Natural killer cell treated with Interleukin-12 subunit alpha and Interleukin-12 subunit beta and Interleukin-15 and Interleukin-18, amount 100 ng/mL, for 72 hours (primary cell): Measurements from ENCODE around the gene SSBP4. TPM values are rescaled to one million over a fixed set of nuclear protein-coding genes. Genes with fewer than 3 reads are reported as not detected.

ENCODE experiments used
- ATAC-seq, 2 donors: fragments of 150-1000 bp; cut with Tn5 transposase in 1 of 2; sonication (Bioruptor Pico), chemical (Tn5 transposase) in 1 of 2; 2 replicates each; pipeline ENCODE4 v1.10.0; 2021
- DNase-seq: peaks from one replicate; pipeline ENCODE4 v3.0.0; 2022; ENCODE audit warnings: low spot score
- H3K27ac Mint-ChIP-seq, 2 donors: 1 replicate in 1 of 2; 2 replicates in 1 of 2; pipeline ENCODE4 v1.8.0; 2022; ENCODE audit warnings: mixed read lengths in 2 of 2, mild to moderate bottlenecking in 1 of 2, moderate library complexity in 1 of 2
- H3K27me3 Mint-ChIP-seq, 2 donors: 1 replicate in 1 of 2; 2 replicates in 1 of 2; pipeline ENCODE4 v1.8.0; 2022; ENCODE audit warnings: mixed read lengths in 2 of 2
- H3K36me3 Mint-ChIP-seq: one replicate; pipeline ENCODE4 v1.8.0; 2022; ENCODE audit warnings: mixed read lengths
- H3K4me1 Mint-ChIP-seq, 2 donors: 1 replicate in 1 of 2; 2 replicates in 1 of 2; pipeline ENCODE4 v1.8.0; 2022; ENCODE audit warnings: low read depth in 2 of 2, mixed read lengths in 2 of 2, mild to moderate bottlenecking in 1 of 2
- H3K4me3 Mint-ChIP-seq: one replicate; pipeline ENCODE4 v1.8.0; 2022; ENCODE audit warnings: mixed read lengths
- H3K9me3 Mint-ChIP-seq: 2 replicates; pipeline ENCODE4 v1.8.0; 2022; ENCODE audit warnings: mixed read lengths
- total RNA-seq, 2 donors: library from RNA; stranded (reverse); gene quantifications; one replicate each; pipeline ENCODE4 v1.2.3, GENCODE V29; 2022

The SSBP4 gene
- total RNA-seq, 2 donors from 2014 or later = 112 to 271 TPM

- peaks cover 60 to 70% of the 10 kb centered on the region in 2 donors for H3K4me1 Mint-ChIP-seq
- peaks cover 19% of the 10 kb centered on the region for H3K36me3 Mint-ChIP-seq
- ATAC-seq = peak; percentile 67 to 72
- peak overlapping the region; percentile 82 for H3K4me3 Mint-ChIP-seq
- H3K27me3 Mint-ChIP-seq = no peaks in the 10 kb centered on the region
- peak overlapping the region; percentile 98 to 99 for H3K27ac Mint-ChIP-seq
- H3K9me3 Mint-ChIP-seq = no peaks in the 10 kb centered on the region
- peak; percentile 75 for DNase-seq
These were observed 55.8 kb downstream of the SSBP4 start for GRCh38 chr19:18475004-18475453.

- DNase-seq (no peak), ATAC-seq (no peak)
- peaks cover 67 to 71% of the 10 kb centered on the region in 2 donors for H3K4me1 Mint-ChIP-seq
- peak overlapping the region; percentile 82 for H3K4me3 Mint-ChIP-seq
- peaks cover 19% of the 10 kb centered on the region for H3K36me3 Mint-ChIP-seq
- H3K27me3 Mint-ChIP-seq = no peaks in the 10 kb centered on the region
- peak overlapping the region; percentile 98 to 99 for H3K27ac Mint-ChIP-seq
- no peaks in the 10 kb centered on the region for H3K9me3 Mint-ChIP-seq
These were observed 56.6 kb downstream of the SSBP4 start for GRCh38 chr19:18475762-18476331.

GRCh38 chr19:18476507-18477041, 57.4 kb downstream of the SSBP4 start:
- ATAC-seq (no peak), DNase-seq (no peak)
- Mint-ChIP-seq H3K27ac (peak overlapping the region; percentile 98 to 99), H3K9me3 (no peaks in the 10 kb centered on the region), H3K27me3 (no peaks in the 10 kb centered on the region), H3K4me3 (peak overlapping the region; percentile 76), H3K4me1 (peaks cover 74 to 79% of the 10 kb centered on the region in 2 donors), H3K36me3 (peaks cover 19% of the 10 kb centered on the region)

- no peaks in the 10 kb centered on the region for H3K27me3 Mint-ChIP-seq
- ATAC-seq (no peak), DNase-seq (no peak)
- no peaks in the 10 kb centered on the region for H3K9me3 Mint-ChIP-seq
- peak overlapping the region; percentile 98 to 99 for H3K27ac Mint-ChIP-seq
- H3K4me3 Mint-ChIP-seq = peak overlapping the region; percentile 76
- peaks cover 79 to 83% of the 10 kb centered on the region in 2 donors for H3K4me1 Mint-ChIP-seq
- peaks cover 19% of the 10 kb centered on the region for H3K36me3 Mint-ChIP-seq
These were observed 58.0 kb downstream of the SSBP4 start for GRCh38 chr19:18477042-18477779.

GRCh38 chr19:18477974-18478373, 58.8 kb downstream of the SSBP4 start:
- ATAC-seq = no peak
- Mint-ChIP-seq H3K4me1 (peaks cover 82 to 84% of the 10 kb centered on the region in 2 donors), H3K36me3 (peaks cover 19% of the 10 kb centered on the region), H3K9me3 (no peaks in the 10 kb centered on the region), H3K4me3 (peak overlapping the region; percentile 76), H3K27me3 (no peaks in the 10 kb centered on the region), H3K27ac (peak overlapping the region; percentile 98 to 99)
- no peak for DNase-seq

GRCh38 chr19:18478545-18479311, 59.5 kb downstream of the SSBP4 start:
- H3K36me3 Mint-ChIP-seq = peaks cover 19% of the 10 kb centered on the region
- ATAC-seq (peak; percentile 93 to 94), DNase-seq (peak; percentile 96)
- H3K27ac Mint-ChIP-seq = peak overlapping the region; percentile 98 to 99
- H3K4me1 Mint-ChIP-seq = peaks cover 87% of the 10 kb centered on the region in 2 donors
- H3K27me3 Mint-ChIP-seq = no peaks in the 10 kb centered on the region
- H3K9me3 Mint-ChIP-seq = no peaks in the 10 kb centered on the region
- peak overlapping the region; percentile 92 for H3K4me3 Mint-ChIP-seq

GRCh38 chr19:18480006-18480691, 61.0 kb downstream of the SSBP4 start:
- DNase-seq = no peak
- peak overlapping the region; percentile 92 for H3K4me3 Mint-ChIP-seq
- H3K36me3 Mint-ChIP-seq = peaks cover 18% of the 10 kb centered on the region
- no peak for ATAC-seq
- H3K27ac Mint-ChIP-seq = peak overlapping the region; percentile 98 to 99
- H3K27me3 Mint-ChIP-seq = no peaks in the 10 kb centered on the region
- peaks cover 82 to 86% of the 10 kb centered on the region in 2 donors for H3K4me1 Mint-ChIP-seq
- H3K9me3 Mint-ChIP-seq = no peaks in the 10 kb centered on the region

GRCh38 chr19:18481505-18482222, 62.5 kb downstream of the SSBP4 start:
- H3K36me3 Mint-ChIP-seq = peaks cover 10% of the 10 kb centered on the region
- no peaks in the 10 kb centered on the region for H3K27me3 Mint-ChIP-seq
- ATAC-seq (no peak), DNase-seq (no peak)
- peak overlapping the region; percentile 92 for H3K4me3 Mint-ChIP-seq
- peaks cover 79 to 81% of the 10 kb centered on the region in 2 donors for H3K4me1 Mint-ChIP-seq
- no peaks in the 10 kb centered on the region for H3K9me3 Mint-ChIP-seq
- peak overlapping the region; percentile 98 to 99 for H3K27ac Mint-ChIP-seq

- Mint-ChIP-seq H3K36me3 (no peaks in the 10 kb centered on the region), H3K4me1 (peaks cover 77 to 79% of the 10 kb centered on the region in 2 donors), H3K9me3 (no peaks in the 10 kb centered on the region), H3K27ac (peak overlapping the region; percentile 98 to 99), H3K4me3 (peak overlapping the region; percentile 64), H3K27me3 (no peaks in the 10 kb centered on the region)
- no peak for DNase-seq
- no peak for ATAC-seq
These were observed 64.1 kb downstream of the SSBP4 start for GRCh38 chr19:18483119-18483890.

Other genes starting within 250 kb of the SSBP4 start
- 100 to 1,000 TPM in 1 of 2 donors, 10 to 100 TPM in 1; 76.2 to 139 TPM for gene IFI30, start 245.6 kb upstream of the SSBP4 start, total RNA-seq
- 10 to 100 TPM; 17.4 to 34.2 TPM for gene MPV17L2, start 226.2 kb upstream of the SSBP4 start, total RNA-seq
- gene RAB3A, start 215.4 kb upstream of the SSBP4 start, total RNA-seq = 1 to 10 TPM; 3.9 to 5.1 TPM
- 1 to 10 TPM in 1 of 2 donors, under 1 TPM in 1; 0.22 to 1.4 TPM for gene PDE4C, start 193.0 kb upstream of the SSBP4 start, total RNA-seq
- gene IQCN, start 144.9 kb upstream of the SSBP4 start, total RNA-seq = 1 to 10 TPM; 1.5 to 4.0 TPM
- 100 to 1,000 TPM; 218 to 267 TPM for gene JUND, start 137.8 kb upstream of the SSBP4 start, total RNA-seq
- gene LSM4, start 96.3 kb upstream of the SSBP4 start, total RNA-seq = 100 to 1,000 TPM; 153 to 223 TPM
- 10 to 100 TPM; 42.1 to 50.7 TPM for gene PGPEP1, start 78.8 kb upstream of the SSBP4 start, total RNA-seq
- under 1 TPM in 1 of 2 donors, not detected in 1; 0.71 TPM for gene GDF15, start 33.2 kb upstream of the SSBP4 start, total RNA-seq
- not detected for gene LRRC25, start 21.8 kb upstream of the SSBP4 start, total RNA-seq
- gene ISYNA1, start 18.7 kb downstream of the SSBP4 start, total RNA-seq = 10 to 100 TPM; 19.0 to 25.6 TPM
- 10 to 100 TPM; 52.3 to 75.2 TPM for gene ELL, start 102.7 kb downstream of the SSBP4 start, total RNA-seq
- 100 to 1,000 TPM; 199 to 208 TPM for gene FKBP8, start 124.2 kb downstream of the SSBP4 start, total RNA-seq
- 100 to 1,000 TPM; 105 to 144 TPM for gene KXD1, start 138.5 kb downstream of the SSBP4 start, total RNA-seq
- 1,000 to 10,000 TPM; 1,148 to 1,390 TPM for gene UBA52, start 152.5 kb downstream of the SSBP4 start, total RNA-seq
- gene REX1BD, start 169.4 kb downstream of the SSBP4 start, total RNA-seq = 100 to 1,000 TPM in 1 of 2 donors, 10 to 100 TPM in 1; 81.5 to 104 TPM
- gene CRLF1, start 187.4 kb downstream of the SSBP4 start, total RNA-seq = not detected
- not detected for gene TMEM59L, start 193.5 kb downstream of the SSBP4 start, total RNA-seq
- 10 to 100 TPM; 11.6 to 18.3 TPM for gene KLHL26, start 217.6 kb downstream of the SSBP4 start, total RNA-seq